DND-41 (cell line): Measurements from ENCODE around the gene CD82.

Experiments
- ATAC-seq: fragments of 200-7000 bp; cut with Tn5 transposase; 3 replicates; pipeline ENCODE4 v1.9.1; 2021; ENCODE audit warnings: low read depth; ENCODE audit not compliant: insufficient read depth
- DNase-seq: peaks from one replicate; pipeline ENCODE4 v3.0.0-alpha.2; 2020
- H2AFZ ChIP-seq: 2 replicates; pipeline ENCODE4 v1.6.0; 2012; ENCODE audit warnings: low read depth, low read length
- H3K27ac ChIP-seq: 2 replicates; pipeline ENCODE4 v1.5.1; 2012; ENCODE audit warnings: low read length, inconsistent platforms
- H3K27me3 ChIP-seq: fragments of 200-600 bp; sonication (generic); 2 replicates; pipeline ENCODE4 v1.6.0; 2012; ENCODE audit warnings: low read length, mild to moderate bottlenecking, inconsistent platforms; ENCODE audit not compliant: insufficient read depth, poor library complexity
- H3K36me3 ChIP-seq: 2 replicates; pipeline ENCODE4 v1.5.1; 2012; ENCODE audit warnings: low read length, inconsistent platforms; ENCODE audit not compliant: insufficient read depth
- H3K4me1 ChIP-seq: 2 replicates; pipeline ENCODE4 v1.5.1; 2012; ENCODE audit warnings: mild to moderate bottlenecking, low read length; ENCODE audit not compliant: insufficient read depth
- H3K4me2 ChIP-seq: 2 replicates; pipeline ENCODE4 v1.6.0; 2012; ENCODE audit warnings: mild to moderate bottlenecking, moderate library complexity, low read length, inconsistent platforms; ENCODE audit not compliant: insufficient read depth
- H3K4me3 ChIP-seq, 2 experiments: fragments of 200-600 bp in 1 of 2; shearing (Covaris generic) in 1 of 2; 2 replicates each; pipeline ENCODE4 v1.5.1; 2012 to 2016; ENCODE audit warnings: inconsistent platforms in 2 of 2, low read length in 2 of 2, mild to moderate bottlenecking in 2 of 2, low read depth in 1 of 2, moderate library complexity in 1 of 2
- H3K79me2 ChIP-seq: 2 replicates; pipeline ENCODE4 v1.6.0; 2012; ENCODE audit warnings: low read length, inconsistent platforms; ENCODE audit not compliant: insufficient read depth
- H3K9ac ChIP-seq: 2 replicates; pipeline ENCODE4 v1.6.0; 2012; ENCODE audit warnings: low read depth, mild to moderate bottlenecking, inconsistent platforms, low read length, moderate library complexity
- H3K9me3 ChIP-seq: 2 replicates; pipeline ENCODE4 v1.5.1; 2012; ENCODE audit warnings: low read length, moderate library complexity, mild to moderate bottlenecking, inconsistent platforms; ENCODE audit not compliant: insufficient read depth, severe bottlenecking
- H4K20me1 ChIP-seq: 2 replicates; pipeline ENCODE4 v1.6.0; 2012; ENCODE audit warnings: low read length; ENCODE audit not compliant: insufficient read depth
- EZH2 ChIP-seq: IDR thresholded peaks from 3 replicates; pipeline ENCODE4 v1.6.1; 2012; ENCODE audit warnings: borderline replicate concordance, low read depth, mild to moderate bottlenecking, moderate library complexity, low read length, inconsistent platforms; ENCODE audit not compliant: severe bottlenecking
- TF ChIP-seq, protein P1 (sequence below): IDR thresholded peaks from 2 replicates; pipeline ENCODE4 v1.5.1; 2012; ENCODE audit warnings: borderline replicate concordance, low read length, moderate library complexity, mild to moderate bottlenecking; ENCODE audit not compliant: poor library complexity, severe bottlenecking; ENCODE audit errors: extremely low read depth

The CD82 gene

GRCh38 chr11:44564670-44565210 is 723 bp upstream of the CD82 start:
- Histone ChIP-seq H3K36me3 (peaks cover 15% of the 10 kb centered on the region; the same call in 1 of the 2 replicates), H3K4me2 (peak overlapping the region; percentile 85), H4K20me1 (peaks cover 26% of the 10 kb centered on the region), H3K9me3 (no peaks in the 10 kb centered on the region), H3K4me1 (peaks cover 64% of the 10 kb centered on the region), H3K4me3 (peak overlapping the region in 1 of 2 experiments; percentile 52; a peak in 2 of 4 replicates), H3K79me2 (peaks cover 38% of the 10 kb centered on the region), H3K9ac (peak overlapping the region; percentile 49), H3K27me3 (no peaks in the 10 kb centered on the region), H2AFZ (peak overlapping the region; percentile 57), H3K27ac (peak overlapping the region; percentile 72)
- no peak for TF ChIP-seq EZH2
- TF ChIP-seq, protein P1, sequence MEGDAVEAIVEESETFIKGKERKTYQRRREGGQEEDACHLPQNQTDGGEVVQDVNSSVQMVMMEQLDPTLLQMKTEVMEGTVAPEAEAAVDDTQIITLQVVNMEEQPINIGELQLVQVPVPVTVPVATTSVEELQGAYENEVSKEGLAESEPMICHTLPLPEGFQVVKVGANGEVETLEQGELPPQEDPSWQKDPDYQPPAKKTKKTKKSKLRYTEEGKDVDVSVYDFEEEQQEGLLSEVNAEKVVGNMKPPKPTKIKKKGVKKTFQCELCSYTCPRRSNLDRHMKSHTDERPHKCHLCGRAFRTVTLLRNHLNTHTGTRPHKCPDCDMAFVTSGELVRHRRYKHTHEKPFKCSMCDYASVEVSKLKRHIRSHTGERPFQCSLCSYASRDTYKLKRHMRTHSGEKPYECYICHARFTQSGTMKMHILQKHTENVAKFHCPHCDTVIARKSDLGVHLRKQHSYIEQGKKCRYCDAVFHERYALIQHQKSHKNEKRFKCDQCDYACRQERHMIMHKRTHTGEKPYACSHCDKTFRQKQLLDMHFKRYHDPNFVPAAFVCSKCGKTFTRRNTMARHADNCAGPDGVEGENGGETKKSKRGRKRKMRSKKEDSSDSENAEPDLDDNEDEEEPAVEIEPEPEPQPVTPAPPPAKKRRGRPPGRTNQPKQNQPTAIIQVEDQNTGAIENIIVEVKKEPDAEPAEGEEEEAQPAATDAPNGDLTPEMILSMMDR, result no peak
- DNase-seq, result no peak
- no peak for ATAC-seq

GRCh38 chr11:44565953-44566949 is 788 bp downstream of the CD82 start:
- H3K27me3 ChIP-seq, result no peaks in the 10 kb centered on the region
- peak overlapping the region; percentile 85 for H3K4me2 ChIP-seq
- H3K79me2 ChIP-seq, result peaks cover 53% of the 10 kb centered on the region
- no peak for TF ChIP-seq EZH2
- TF ChIP-seq, protein P1, result no peak
- H4K20me1 ChIP-seq, result peaks cover 30% of the 10 kb centered on the region
- H3K27ac ChIP-seq, result peak overlapping the region; percentile 95
- ATAC-seq (no peak), DNase-seq (peak; percentile 63)
- H3K36me3 ChIP-seq, result peaks cover 30% of the 10 kb centered on the region
- peak overlapping the region; percentile 69 to 96 for H3K4me3 ChIP-seq
- H3K4me1 ChIP-seq, result peaks cover 67% of the 10 kb centered on the region
- peak overlapping the region; percentile 82 for H3K9ac ChIP-seq
- H2AFZ ChIP-seq, result peak overlapping the region; percentile 32; the same call in 1 of the 2 replicates
- no peaks in the 10 kb centered on the region for H3K9me3 ChIP-seq

DNA sequence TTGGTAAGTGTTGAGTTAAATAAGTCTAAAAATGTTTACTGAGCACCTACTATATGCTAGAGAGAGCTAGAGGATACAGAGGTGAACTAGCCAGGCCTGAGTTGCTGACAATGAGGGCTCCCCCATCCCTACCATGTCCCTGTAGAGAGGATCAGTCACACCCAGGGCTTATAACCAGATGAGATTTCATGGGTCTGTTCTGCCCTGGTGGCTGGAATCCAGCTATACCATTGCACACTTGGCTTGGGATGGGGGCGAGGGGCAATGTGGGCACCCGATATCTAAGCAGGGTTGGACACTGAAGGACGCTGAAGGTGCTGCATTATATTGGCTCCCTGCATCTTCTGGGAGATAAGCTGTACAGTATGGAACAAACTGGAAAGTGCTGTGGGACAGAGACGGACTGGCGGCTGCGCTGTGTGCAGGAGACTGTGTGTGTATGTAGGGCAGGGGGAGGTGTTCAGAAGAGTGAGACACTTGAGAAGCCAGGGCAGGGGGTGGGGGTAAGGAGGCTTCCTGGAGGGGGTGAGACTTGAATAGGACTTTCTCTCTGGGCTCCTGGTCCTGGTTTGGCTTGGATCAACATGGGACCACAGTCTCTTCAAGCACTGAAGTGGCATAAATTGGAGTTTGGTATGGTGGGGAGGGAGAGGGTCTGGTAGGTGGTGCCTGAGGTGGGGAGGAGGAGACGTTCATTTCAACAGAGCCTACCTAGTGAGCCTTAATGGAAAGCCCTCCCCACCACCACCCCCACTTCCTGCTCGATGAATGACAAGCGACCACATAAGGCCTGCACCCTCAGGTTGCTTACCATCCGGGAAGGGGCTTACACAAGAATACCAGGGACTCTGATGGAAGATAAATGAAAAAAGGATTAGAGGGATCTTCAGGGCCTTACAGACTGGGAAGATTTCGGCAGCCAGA is 1.8 kb downstream of the CD82 start:
- Histone ChIP-seq H3K9ac (peak overlapping the region; percentile 82), H3K4me3 (peak overlapping the region; percentile 69 to 96), H3K27ac (peak overlapping the region; percentile 95), H3K4me1 (peaks cover 77% of the 10 kb centered on the region), H3K27me3 (no peaks in the 10 kb centered on the region), H3K9me3 (no peaks in the 10 kb centered on the region), H2AFZ (no peak overlapping the region), H3K79me2 (peaks cover 63% of the 10 kb centered on the region), H4K20me1 (peaks cover 30% of the 10 kb centered on the region), H3K4me2 (peak overlapping the region; percentile 85), H3K36me3 (peaks cover 34% of the 10 kb centered on the region)
- ATAC-seq (peak; percentile 12), DNase-seq (peak; percentile 77)
- TF ChIP-seq EZH2, result no peak
- TF ChIP-seq, protein P1, result no peak
